GM12891 (cell line): ENCODE measurements around the gene NSMCE3.
"Not testable (repeated sequence)": the region's sequence is repeated elsewhere in the genome, so short reads cannot be mapped to it uniquely, and the experiment has no call there.

Source experiments
- PAX5 ChIP-seq: IDR thresholded peaks from 2 replicates; pipeline ENCODE4 v1.6.1; 2011; ENCODE audit warnings: low read length, moderate library complexity, mild to moderate bottlenecking; ENCODE audit not compliant: insufficient read depth, severe bottlenecking
- POLR2A ChIP-seq: IDR thresholded peaks from 2 replicates; pipeline ENCODE4 v1.6.1; 2011; ENCODE audit warnings: low read depth, low read length, control low read depth
- POLR2AphosphoS5 ChIP-seq: IDR thresholded peaks from 2 replicates; pipeline ENCODE4 v1.6.1; 2011; ENCODE audit warnings: low read depth, low read length, control low read depth
- POU2F2 ChIP-seq: IDR thresholded peaks from 2 replicates; pipeline ENCODE4 v1.6.1; 2011; ENCODE audit warnings: low read depth, mild to moderate bottlenecking, control low read depth, low read length, moderate library complexity
- SPI1 ChIP-seq: IDR thresholded peaks from 2 replicates; pipeline ENCODE4 v1.6.1; 2011; ENCODE audit warnings: low read depth, low read length, control low read depth
- TAF1 ChIP-seq: IDR thresholded peaks from 2 replicates; pipeline ENCODE4 v1.6.1; 2011; ENCODE audit warnings: low read depth, low read length, control low read depth

GRCh38 chr15:29224987-29225363 lies 44.6 kb downstream of the NSMCE3 start:
- not testable (repeated sequence) for TF ChIP-seq POLR2AphosphoS5, POLR2A, TAF1, POU2F2, SPI1, PAX5
